Osteoblast (primary cell): ENCODE data around the gene ABCA12. TPM values are rescaled to one million over a fixed set of nuclear protein-coding genes. Genes with fewer than 3 reads are reported as not detected.

Source experiments
- DNase-seq: peaks from one replicate; pipeline ENCODE4 v3.0.0; 2011; ENCODE audit warnings: low spot score, mixed read lengths; ENCODE audit not compliant: insufficient read length; ENCODE audit errors: missing footprints
- H2AFZ ChIP-seq: 2 replicates; pipeline ENCODE4 v1.6.0; 2011; ENCODE audit warnings: mild to moderate bottlenecking, low read length
- H3K27ac ChIP-seq: 2 replicates; pipeline ENCODE4 v1.5.1; 2011; ENCODE audit warnings: mild to moderate bottlenecking, low read depth, low read length, moderate library complexity
- H3K27me3 ChIP-seq: 2 replicates; pipeline ENCODE4 v1.6.0; 2012; ENCODE audit warnings: mild to moderate bottlenecking, control low read depth, inconsistent platforms, low read length, moderate library complexity; ENCODE audit not compliant: insufficient read depth
- H3K36me3 ChIP-seq: 2 replicates; pipeline ENCODE4 v1.5.1; 2011; ENCODE audit warnings: mild to moderate bottlenecking, low read length, control low read depth, moderate library complexity; ENCODE audit not compliant: insufficient read depth
- H3K4me1 ChIP-seq: 2 replicates; pipeline ENCODE4 v1.5.1; 2011; ENCODE audit warnings: mild to moderate bottlenecking, low read length, control low read depth, moderate library complexity; ENCODE audit not compliant: insufficient read depth
- H3K4me2 ChIP-seq: 2 replicates; pipeline ENCODE4 v1.6.0; 2011; ENCODE audit warnings: mild to moderate bottlenecking, low read length; ENCODE audit not compliant: insufficient read depth
- H3K4me3 ChIP-seq: fragments of 200-600 bp; sonication (generic); 3 replicates; pipeline ENCODE4 v1.5.1; 2012; ENCODE audit warnings: mild to moderate bottlenecking, low read length, inconsistent platforms; ENCODE audit not compliant: insufficient read depth
- H3K79me2 ChIP-seq: 2 replicates; pipeline ENCODE4 v1.6.0; 2012; ENCODE audit warnings: mild to moderate bottlenecking, low read length, control low read depth, inconsistent platforms; ENCODE audit not compliant: insufficient read depth
- H3K9me3 ChIP-seq: 2 replicates; pipeline ENCODE4 v1.5.1; 2011; ENCODE audit warnings: low read depth, low read length, control low read depth
- H4K20me1 ChIP-seq: 2 replicates; pipeline ENCODE4 v1.6.0; 2012; ENCODE audit warnings: mild to moderate bottlenecking, low read length, control low read depth; ENCODE audit not compliant: insufficient read depth
- total RNA-seq: library from RNA; depleted of rRNA; stranded (reverse); fragments of >200 nt; gene quantifications from 2 replicates; pipeline ENCODE4 v1.2.3, GENCODE V29; 2012
- TF ChIP-seq, protein P1 (sequence below): IDR thresholded peaks from 2 replicates; pipeline ENCODE4 v1.5.1; 2011; ENCODE audit warnings: mild to moderate bottlenecking, low read depth, low read length, moderate library complexity; ENCODE audit errors: extremely low read depth

ABCA12 gene
- total RNA-seq, 1 donor: under 0.01 TPM

DNA sequence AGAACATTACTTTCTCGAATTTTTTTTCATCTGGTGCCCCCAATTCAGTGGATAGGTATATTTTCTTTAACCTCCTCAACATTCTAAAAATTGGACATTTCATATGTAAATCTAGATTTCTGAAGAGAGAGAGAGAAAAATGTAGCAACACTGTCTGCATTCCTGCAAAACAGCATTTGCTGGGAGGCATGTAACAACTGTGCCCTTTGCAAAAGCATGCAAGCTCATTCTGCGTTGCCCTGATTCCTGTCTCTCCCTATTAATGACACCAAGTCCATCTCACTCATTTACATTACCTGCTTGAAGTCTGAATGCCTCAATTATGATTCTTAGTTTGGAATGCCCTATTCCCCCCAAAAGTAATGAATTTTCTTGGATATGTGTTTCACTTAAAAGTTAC lies 249.1 kb downstream of the ABCA12 start:
- Histone ChIP-seq H3K4me2 (no peak overlapping the region), H3K79me2 (no peaks in the 10 kb centered on the region), H2AFZ (no peak overlapping the region), H3K4me3 (no peak overlapping the region), H3K27me3 (no peaks in the 10 kb centered on the region), H3K9me3 (no peaks in the 10 kb centered on the region), H3K27ac (no peak overlapping the region), H3K4me1 (no peaks in the 10 kb centered on the region), H4K20me1 (no peaks in the 10 kb centered on the region), H3K36me3 (no peaks in the 10 kb centered on the region)
- TF ChIP-seq, protein P1, sequence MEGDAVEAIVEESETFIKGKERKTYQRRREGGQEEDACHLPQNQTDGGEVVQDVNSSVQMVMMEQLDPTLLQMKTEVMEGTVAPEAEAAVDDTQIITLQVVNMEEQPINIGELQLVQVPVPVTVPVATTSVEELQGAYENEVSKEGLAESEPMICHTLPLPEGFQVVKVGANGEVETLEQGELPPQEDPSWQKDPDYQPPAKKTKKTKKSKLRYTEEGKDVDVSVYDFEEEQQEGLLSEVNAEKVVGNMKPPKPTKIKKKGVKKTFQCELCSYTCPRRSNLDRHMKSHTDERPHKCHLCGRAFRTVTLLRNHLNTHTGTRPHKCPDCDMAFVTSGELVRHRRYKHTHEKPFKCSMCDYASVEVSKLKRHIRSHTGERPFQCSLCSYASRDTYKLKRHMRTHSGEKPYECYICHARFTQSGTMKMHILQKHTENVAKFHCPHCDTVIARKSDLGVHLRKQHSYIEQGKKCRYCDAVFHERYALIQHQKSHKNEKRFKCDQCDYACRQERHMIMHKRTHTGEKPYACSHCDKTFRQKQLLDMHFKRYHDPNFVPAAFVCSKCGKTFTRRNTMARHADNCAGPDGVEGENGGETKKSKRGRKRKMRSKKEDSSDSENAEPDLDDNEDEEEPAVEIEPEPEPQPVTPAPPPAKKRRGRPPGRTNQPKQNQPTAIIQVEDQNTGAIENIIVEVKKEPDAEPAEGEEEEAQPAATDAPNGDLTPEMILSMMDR: no peak
- no peak for DNase-seq

DNA sequence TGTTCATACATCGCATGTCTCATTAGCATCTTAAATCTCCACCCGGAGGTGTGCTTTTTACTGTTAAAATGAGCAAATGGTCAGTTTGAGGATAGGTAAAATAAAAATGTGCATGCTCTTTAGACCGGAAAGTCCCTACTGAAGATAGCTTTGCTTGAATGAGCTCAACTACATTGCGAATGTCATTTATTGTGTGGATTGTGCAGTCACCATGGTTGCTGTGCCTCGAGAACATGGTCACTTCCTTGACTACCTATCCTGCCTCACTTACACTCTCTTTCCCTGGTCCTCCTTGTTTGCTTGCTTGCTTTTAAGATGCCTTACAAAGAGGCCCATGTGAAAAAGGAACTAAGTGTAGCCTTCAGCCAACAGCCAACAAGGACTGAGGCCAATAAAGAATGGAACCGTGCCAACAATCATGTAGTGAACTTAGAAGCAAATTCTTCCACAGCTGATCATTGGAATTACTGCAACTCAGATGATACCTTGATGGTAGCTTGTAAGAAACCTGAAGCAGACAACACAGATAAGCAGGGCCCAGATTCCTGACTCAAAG lies 256.7 kb downstream of the ABCA12 start:
- no peak for DNase-seq
- Histone ChIP-seq H2AFZ (no peak overlapping the region), H3K36me3 (no peaks in the 10 kb centered on the region), H3K4me1 (no peaks in the 10 kb centered on the region), H3K9me3 (no peaks in the 10 kb centered on the region), H4K20me1 (no peaks in the 10 kb centered on the region), H3K4me2 (no peak overlapping the region), H3K27ac (no peak overlapping the region), H3K4me3 (no peak overlapping the region), H3K79me2 (no peaks in the 10 kb centered on the region), H3K27me3 (no peaks in the 10 kb centered on the region)
- TF ChIP-seq, protein P1: no peak

Other genes starting within 250 kb of the ABCA12 start
- 17.7 and 21.5 TPM in 2 replicates for gene ATIC, start 173.4 kb upstream of the ABCA12 start, total RNA-seq